ENCODE data around the gene CCL28.

- TF ChIP-seq MYC (IDR thresholded peaks at IDR 0.05; ENCODE audit: low read depth, low read length) = no peak
- no peak for TF ChIP-seq POLR2A (IDR thresholded peaks at IDR 0.05; ENCODE audit: extremely low read depth, insufficient read length)
- no peak for TF ChIP-seq CTCF (IDR thresholded peaks at IDR 0.05; ENCODE audit: low read depth, low read length)
- TF ChIP-seq MAX (IDR thresholded peaks at IDR 0.05; ENCODE audit: low read depth, low read length) = no peak
Observed at GRCh38 chr5:43437062-43437660, 25.0 kb upstream of the CCL28 start.
